Measurements from ENCODE around the gene PUS3.

The PUS3 gene

GRCh38 chr11:125902927-125903710 lies at the start of gene PUS3:
TSS of gene PUS3 (minus strand) at chr11:125903206. CDS start at chr11:125896284, 6,922 bp downstream.
- DNase-seq, result peak; percentile 88

GRCh38 chr11:125952559-125952958 lies 49.6 kb upstream of the PUS3 start:
- no peak for DNase-seq

- no peak for DNase-seq
Observed at GRCh38 chr11:125951731-125952130, 48.7 kb upstream of the PUS3 start.

GRCh38 chr11:125950696-125951651 lies 48.0 kb upstream of the PUS3 start:
- no peak for DNase-seq

GRCh38 chr11:125950178-125950490 lies 47.1 kb upstream of the PUS3 start:
- DNase-seq, result no peak

GRCh38 chr11:125949271-125950177 lies 46.5 kb upstream of the PUS3 start:
- DNase-seq, result no peak

GRCh38 chr11:125948278-125949051 lies 45.5 kb upstream of the PUS3 start:
- DNase-seq, result no peak

- DNase-seq, result no peak
Observed at GRCh38 chr11:125947419-125948277, 44.6 kb upstream of the PUS3 start.

- DNase-seq, result no peak
Observed at GRCh38 chr11:125946712-125947418, 43.9 kb upstream of the PUS3 start.

- DNase-seq, result no peak
Observed at GRCh38 chr11:125945797-125946520, 43.0 kb upstream of the PUS3 start, which contains the start of gene VSIG10L2. TSS of gene VSIG10L2 (plus strand) at chr11:125946044. CDS start at chr11:125946056, 12 bp downstream.

- no peak for DNase-seq
Observed at GRCh38 chr11:125945011-125945796, 42.2 kb upstream of the PUS3 start.

- no peak for DNase-seq
Observed at GRCh38 chr11:125944350-125945010, 41.5 kb upstream of the PUS3 start.

- no peak for DNase-seq
Observed at GRCh38 chr11:125943661-125944349, 40.8 kb upstream of the PUS3 start.

- DNase-seq, result no peak
Observed at GRCh38 chr11:125942771-125943428, 39.9 kb upstream of the PUS3 start.

- DNase-seq, result peak; percentile 40
Observed at GRCh38 chr11:125941619-125942611, 38.9 kb upstream of the PUS3 start.

- DNase-seq, result no peak
Observed at GRCh38 chr11:125941267-125941618, 38.2 kb upstream of the PUS3 start.

Data from stimulated activated CD4-positive, alpha-beta T cell treated with anti-CD3 and anti-CD28 coated beads, Interleukin-12 subunit alpha, Interleukin-12 subunit beta, amount 100 ng/mL, for 4 hours (primary cell).